ENCODE data around the gene ZBTB7C.

ZBTB7C gene

GRCh38 chr18:48328473-48329210 is 80.5 kb downstream of the ZBTB7C start:
- DNase-seq (ENCODE audit: insufficient read length, low spot score) = peak; percentile 27
- no peak for FAIRE-seq

GRCh38 chr18:48326901-48327675 is 82.1 kb downstream of the ZBTB7C start:
- DNase-seq (ENCODE audit: insufficient read length, low spot score) (peak; percentile 26), FAIRE-seq (no peak)

GRCh38 chr18:48325115-48325665 is 84.0 kb downstream of the ZBTB7C start:
- no peak for FAIRE-seq
- no peak for DNase-seq (ENCODE audit: insufficient read length, low spot score)

GRCh38 chr18:48324651-48325050 is 84.5 kb downstream of the ZBTB7C start:
- FAIRE-seq = no peak
- no peak for DNase-seq (ENCODE audit: insufficient read length, low spot score)

- no peak for FAIRE-seq
Observed at GRCh38 chr18:48323151-48323550, 86.0 kb downstream of the ZBTB7C start.

GRCh38 chr18:48321536-48321935 is 87.6 kb downstream of the ZBTB7C start:
- FAIRE-seq = no peak

More at GRCh38 chr18:48323151-48323550, 86.0 kb downstream of the ZBTB7C start:
- no peak for DNase-seq (ENCODE audit: insufficient read length, low spot score)

GRCh38 chr18:48321121-48321520 is 88.1 kb downstream of the ZBTB7C start:
- FAIRE-seq (no peak), DNase-seq (ENCODE audit: insufficient read length, low spot score) (no peak)

More at GRCh38 chr18:48321536-48321935, 87.6 kb downstream of the ZBTB7C start:
- DNase-seq (ENCODE audit: insufficient read length, low spot score) = no peak

GRCh38 chr18:48320639-48320945 is 88.6 kb downstream of the ZBTB7C start:
- no peak for FAIRE-seq
- DNase-seq (ENCODE audit: insufficient read length, low spot score) = no peak

GRCh38 chr18:48319801-48320638 is 89.2 kb downstream of the ZBTB7C start:
- FAIRE-seq = no peak
- DNase-seq (ENCODE audit: insufficient read length, low spot score) = peak; percentile 33

GRCh38 chr18:48318436-48318835 is 90.7 kb downstream of the ZBTB7C start:
- no peak for FAIRE-seq
- no peak for DNase-seq (ENCODE audit: insufficient read length, low spot score)

GRCh38 chr18:48317781-48318381 is 91.3 kb downstream of the ZBTB7C start:
- FAIRE-seq (no peak), DNase-seq (ENCODE audit: insufficient read length, low spot score) (no peak)

GRCh38 chr18:48316177-48316576 is 93.0 kb downstream of the ZBTB7C start:
- no peak for DNase-seq (ENCODE audit: insufficient read length, low spot score)
- no peak for FAIRE-seq

GRCh38 chr18:48314690-48315089 is 94.5 kb downstream of the ZBTB7C start:
- DNase-seq (ENCODE audit: insufficient read length, low spot score) (no peak), FAIRE-seq (no peak)

- FAIRE-seq = no peak
- no peak for DNase-seq (ENCODE audit: insufficient read length, low spot score)
Observed at GRCh38 chr18:48313792-48314191, 95.4 kb downstream of the ZBTB7C start.

- FAIRE-seq (no peak), DNase-seq (ENCODE audit: insufficient read length, low spot score) (no peak)
Observed at GRCh38 chr18:48312066-48312465, 97.1 kb downstream of the ZBTB7C start.

- FAIRE-seq = no peak
- no peak for DNase-seq (ENCODE audit: insufficient read length, low spot score)
Observed at GRCh38 chr18:48310999-48311398, 98.2 kb downstream of the ZBTB7C start.

GRCh38 chr18:48310353-48310752 is 98.8 kb downstream of the ZBTB7C start:
- FAIRE-seq = no peak

GRCh38 chr18:48308755-48309575 is 100.2 kb downstream of the ZBTB7C start:
- FAIRE-seq (no peak), DNase-seq (ENCODE audit: insufficient read length, low spot score) (no peak)

More at GRCh38 chr18:48310353-48310752, 98.8 kb downstream of the ZBTB7C start:
- DNase-seq (ENCODE audit: insufficient read length, low spot score) = no peak

GRCh38 chr18:48308027-48308635 is 101.1 kb downstream of the ZBTB7C start:
- DNase-seq (ENCODE audit: insufficient read length, low spot score) (no peak), FAIRE-seq (no peak)
